PC-3 (cell line): ENCODE measurements around the gene CMSS1.

ENCODE experiments used
- EZH2 ChIP-seq: fragments of 300-600 bp; sonication (generic); IDR thresholded peaks from one replicate; pipeline ENCODE4 v1.6.1; 2017; ENCODE audit warnings: antibody characterized with exemption, mild to moderate bottlenecking, low read length; ENCODE audit not compliant: unreplicated experiment
- EZH2phosphoT487 ChIP-seq: fragments of 300-600 bp; sonication (generic); IDR thresholded peaks from 2 replicates; pipeline ENCODE4 v1.6.1; 2018; ENCODE audit warnings: mild to moderate bottlenecking, antibody characterized with exemption, low read length, borderline replicate concordance
- TF ChIP-seq, protein P1 (sequence below): fragments of 300-600 bp; sonication (generic); conservative IDR thresholded peaks from 2 replicates; pipeline ENCODE4 v1.5.1; 2017; ENCODE audit warnings: antibody characterized with exemption, low read depth, mild to moderate bottlenecking, low read length

DNA sequence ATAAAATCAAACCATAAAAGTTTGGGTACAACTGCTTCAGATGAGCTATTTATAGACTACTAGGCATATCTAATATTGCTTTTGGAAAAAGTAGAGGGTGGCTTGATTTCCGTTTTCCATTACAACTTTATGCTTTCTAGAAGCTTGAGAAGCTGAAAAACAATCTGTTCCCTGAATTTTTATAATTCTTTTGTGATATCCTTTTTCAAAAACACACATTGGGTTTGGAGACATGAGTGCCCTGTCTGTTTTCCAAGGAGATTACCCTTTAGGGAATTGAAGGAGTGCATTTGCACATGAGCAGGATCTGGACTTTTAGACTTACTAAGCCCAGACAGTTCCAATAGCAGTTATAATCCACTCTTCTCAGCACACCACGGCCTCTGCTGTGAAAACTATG, 346.1 kb downstream of the CMSS1 start:
- TF ChIP-seq, protein P1, sequence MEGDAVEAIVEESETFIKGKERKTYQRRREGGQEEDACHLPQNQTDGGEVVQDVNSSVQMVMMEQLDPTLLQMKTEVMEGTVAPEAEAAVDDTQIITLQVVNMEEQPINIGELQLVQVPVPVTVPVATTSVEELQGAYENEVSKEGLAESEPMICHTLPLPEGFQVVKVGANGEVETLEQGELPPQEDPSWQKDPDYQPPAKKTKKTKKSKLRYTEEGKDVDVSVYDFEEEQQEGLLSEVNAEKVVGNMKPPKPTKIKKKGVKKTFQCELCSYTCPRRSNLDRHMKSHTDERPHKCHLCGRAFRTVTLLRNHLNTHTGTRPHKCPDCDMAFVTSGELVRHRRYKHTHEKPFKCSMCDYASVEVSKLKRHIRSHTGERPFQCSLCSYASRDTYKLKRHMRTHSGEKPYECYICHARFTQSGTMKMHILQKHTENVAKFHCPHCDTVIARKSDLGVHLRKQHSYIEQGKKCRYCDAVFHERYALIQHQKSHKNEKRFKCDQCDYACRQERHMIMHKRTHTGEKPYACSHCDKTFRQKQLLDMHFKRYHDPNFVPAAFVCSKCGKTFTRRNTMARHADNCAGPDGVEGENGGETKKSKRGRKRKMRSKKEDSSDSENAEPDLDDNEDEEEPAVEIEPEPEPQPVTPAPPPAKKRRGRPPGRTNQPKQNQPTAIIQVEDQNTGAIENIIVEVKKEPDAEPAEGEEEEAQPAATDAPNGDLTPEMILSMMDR = no peak
- TF ChIP-seq EZH2 (no peak), EZH2phosphoT487 (no peak)
